Panc1 (cell line): Measurements from ENCODE around the gene PLIN1. TPM values are rescaled to one million over a fixed set of nuclear protein-coding genes. Genes with fewer than 3 reads are reported as not detected.

Experiments used
- ATAC-seq: fragments of 200-7000 bp; cut with Tn5 transposase; 2 replicates; pipeline ENCODE4 v1.9.1; 2020; ENCODE audit warnings: mild to moderate bottlenecking, moderate library complexity
- BruUV-seq: library from RNA; stranded (reverse); fragments of 400-500 nt; replicated peaks from 2 replicates; lab custom pipeline; 2021; lab: Mats Ljungman, UMichigan
- CTCF ChIA-PET: fragments of 300-600 bp; sonication (Branson Sonifier 250); formaldehyde crosslinking; loops from one replicate; lab custom pipeline; 2022; ENCODE audit warnings: antibody characterized with exemption; lab: Charles Lee
- POLR2A ChIA-PET: fragments of 300-600 bp; sonication (Branson Sonifier 250); formaldehyde crosslinking; loops from one replicate; lab custom pipeline; 2022; ENCODE audit warnings: antibody characterized with exemption; lab: Charles Lee
- DNase-seq: peaks from one replicate; pipeline ENCODE4 v3.0.0-alpha.2; 2010; ENCODE audit warnings: low read depth, low spot score
- H3K27ac ChIP-seq: 2 replicates; pipeline ENCODE4 v1.5.1; 2011; ENCODE audit warnings: mild to moderate bottlenecking, low read length, inconsistent platforms
- H3K27me3 ChIP-seq: fragments of 200-500 bp; sonication (Bioruptor generic); 2 replicates; pipeline ENCODE4 v1.6.0; 2014; ENCODE audit warnings: low read length, inconsistent platforms; ENCODE audit not compliant: control insufficient read depth, insufficient read depth
- H3K36me3 ChIP-seq: fragments of 200-500 bp; sonication (Bioruptor generic); 2 replicates; pipeline ENCODE4 v1.5.1; 2014; ENCODE audit warnings: inconsistent platforms, mild to moderate bottlenecking, low read length, moderate library complexity; ENCODE audit not compliant: control insufficient read depth, insufficient read depth
- H3K4me1 ChIP-seq: 2 replicates; pipeline ENCODE4 v1.5.1; 2011; ENCODE audit warnings: inconsistent platforms, mild to moderate bottlenecking, low read length, moderate library complexity; ENCODE audit not compliant: control insufficient read depth, insufficient read depth
- H3K4me3 ChIP-seq, 2 experiments: 2 replicates each; pipeline ENCODE4 v1.5.1; 2011 to 2012; ENCODE audit warnings: low read depth in 2 of 2, low read length in 2 of 2, mild to moderate bottlenecking in 2 of 2, inconsistent platforms in 1 of 2, moderate library complexity in 1 of 2
- H3K9me3 ChIP-seq: fragments of 200-500 bp; sonication (Bioruptor generic); 2 replicates; pipeline ENCODE4 v1.5.1; 2014; ENCODE audit warnings: low read depth, mild to moderate bottlenecking, inconsistent platforms, low read length, moderate library complexity; ENCODE audit not compliant: control insufficient read depth, insufficient read depth
- POLR2AphosphoS5 ChIP-seq: IDR thresholded peaks from 2 replicates; pipeline ENCODE4 v1.6.1; 2012; ENCODE audit warnings: mild to moderate bottlenecking, low read depth, low read length, moderate library complexity
- SIN3A ChIP-seq: IDR thresholded peaks from 2 replicates; pipeline ENCODE4 v1.6.1; 2012; ENCODE audit warnings: low read depth, mild to moderate bottlenecking, low read length, moderate library complexity, borderline replicate concordance; ENCODE audit not compliant: insufficient read depth
- TCF7L2 ChIP-seq: IDR thresholded peaks from 2 replicates; pipeline ENCODE4 v1.6.1; 2011; ENCODE audit warnings: mild to moderate bottlenecking, low read depth, low read length, inconsistent platforms
- in situ Hi-C: cut with HindIII; loops from 2 replicates; pipeline ENCODE4 v1.10.0; 2016; ENCODE audit warnings: low sequenced_read_pairs, low pct_unique_long_range_greater_than_20kb
- intact Hi-C: fragments of 100-400 bp; cut with micrococcal nuclease; formaldehyde crosslinking; loops from one replicate; pipeline ENCODE4 v1.10.0; 2022; ENCODE audit not compliant: unreplicated experiment
- total RNA-seq: library from RNA; stranded (reverse); gene quantifications from one replicate; pipeline ENCODE4 v1.2.1, GENCODE V29; 2021; ENCODE audit not compliant: unreplicated experiment
- TF ChIP-seq, protein P1 (sequence below), 2 experiments: IDR thresholded peaks; 2 replicates each; pipeline ENCODE4 v1.6.1; 2011 to 2012; ENCODE audit warnings: low read depth in 2 of 2, control low read depth in 1 of 2, low read length in 1 of 2, mild to moderate bottlenecking in 1 of 2, moderate library complexity in 1 of 2; ENCODE audit not compliant: insufficient read depth in 1 of 2
- TF ChIP-seq, protein P2 (sequence below): fragments of 450-650 bp; IDR thresholded peaks from 2 replicates; pipeline ENCODE4 v1.5.1; 2017; ENCODE audit warnings: mild to moderate bottlenecking

PLIN1 gene
- total RNA-seq, 1 experiment from 2014 or later, result 0.44 TPM

DNA sequence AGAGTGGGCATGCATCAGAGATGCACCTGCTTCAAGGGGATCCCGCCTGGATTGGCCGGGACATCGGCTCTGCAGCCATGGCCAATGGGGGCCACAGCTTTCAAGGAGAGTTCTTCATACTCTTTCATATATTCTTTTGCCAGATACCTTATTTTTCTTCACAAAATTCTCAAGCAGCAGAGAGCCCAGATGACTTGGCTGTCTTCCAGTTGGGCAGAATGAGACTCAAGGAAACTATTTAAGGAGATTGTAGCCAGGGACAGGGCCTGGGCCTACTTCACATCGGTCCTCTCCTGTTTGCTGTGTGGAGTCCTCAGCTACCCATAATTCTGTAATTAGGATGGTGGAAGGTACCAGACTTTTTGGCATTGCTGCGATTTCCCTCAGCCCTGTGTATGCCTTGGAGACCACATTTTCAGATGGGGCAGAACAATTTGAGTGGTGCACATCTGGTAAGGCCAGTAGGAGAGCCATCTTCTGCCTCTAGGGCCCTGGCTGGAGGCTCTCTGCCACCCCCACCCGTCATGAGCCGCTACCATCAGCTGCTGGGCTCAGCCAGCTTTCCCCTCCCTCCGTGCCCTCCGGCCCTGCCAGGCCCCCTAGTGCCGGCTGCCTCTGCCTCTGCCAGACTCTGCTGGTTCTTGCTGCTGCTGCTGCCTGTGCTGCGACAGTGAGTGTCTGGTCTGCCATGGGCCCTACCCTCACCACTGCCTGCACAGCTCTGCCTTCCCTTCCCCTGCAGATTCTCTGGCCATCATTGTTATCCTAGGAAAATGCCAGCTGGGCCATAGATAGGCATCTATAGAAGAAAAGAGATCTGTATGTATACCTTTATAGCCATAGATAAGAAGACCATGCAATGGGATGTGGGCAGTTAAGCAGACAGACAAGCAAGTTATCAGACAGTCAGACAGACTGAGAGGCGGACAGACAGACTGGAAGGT lies 6.7 kb downstream of the PLIN1 start:
- ATAC-seq (peak; percentile 24; the same call in 1 of the 2 replicates), DNase-seq (no peak)
- intact Hi-C loops, result no loop called here
- no peak for TF ChIP-seq SIN3A
- TF ChIP-seq TCF7L2, result no peak
- no peak for TF ChIP-seq POLR2AphosphoS5
- TF ChIP-seq, protein P1, sequence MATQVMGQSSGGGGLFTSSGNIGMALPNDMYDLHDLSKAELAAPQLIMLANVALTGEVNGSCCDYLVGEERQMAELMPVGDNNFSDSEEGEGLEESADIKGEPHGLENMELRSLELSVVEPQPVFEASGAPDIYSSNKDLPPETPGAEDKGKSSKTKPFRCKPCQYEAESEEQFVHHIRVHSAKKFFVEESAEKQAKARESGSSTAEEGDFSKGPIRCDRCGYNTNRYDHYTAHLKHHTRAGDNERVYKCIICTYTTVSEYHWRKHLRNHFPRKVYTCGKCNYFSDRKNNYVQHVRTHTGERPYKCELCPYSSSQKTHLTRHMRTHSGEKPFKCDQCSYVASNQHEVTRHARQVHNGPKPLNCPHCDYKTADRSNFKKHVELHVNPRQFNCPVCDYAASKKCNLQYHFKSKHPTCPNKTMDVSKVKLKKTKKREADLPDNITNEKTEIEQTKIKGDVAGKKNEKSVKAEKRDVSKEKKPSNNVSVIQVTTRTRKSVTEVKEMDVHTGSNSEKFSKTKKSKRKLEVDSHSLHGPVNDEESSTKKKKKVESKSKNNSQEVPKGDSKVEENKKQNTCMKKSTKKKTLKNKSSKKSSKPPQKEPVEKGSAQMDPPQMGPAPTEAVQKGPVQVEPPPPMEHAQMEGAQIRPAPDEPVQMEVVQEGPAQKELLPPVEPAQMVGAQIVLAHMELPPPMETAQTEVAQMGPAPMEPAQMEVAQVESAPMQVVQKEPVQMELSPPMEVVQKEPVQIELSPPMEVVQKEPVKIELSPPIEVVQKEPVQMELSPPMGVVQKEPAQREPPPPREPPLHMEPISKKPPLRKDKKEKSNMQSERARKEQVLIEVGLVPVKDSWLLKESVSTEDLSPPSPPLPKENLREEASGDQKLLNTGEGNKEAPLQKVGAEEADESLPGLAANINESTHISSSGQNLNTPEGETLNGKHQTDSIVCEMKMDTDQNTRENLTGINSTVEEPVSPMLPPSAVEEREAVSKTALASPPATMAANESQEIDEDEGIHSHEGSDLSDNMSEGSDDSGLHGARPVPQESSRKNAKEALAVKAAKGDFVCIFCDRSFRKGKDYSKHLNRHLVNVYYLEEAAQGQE (IDR thresholded peaks at IDR 0.05; ENCODE audit: insufficient read depth in 1 of 2, low read depth in 2 of 2, low read length in 1 of 2), result no peak
- TF ChIP-seq, protein P2, sequence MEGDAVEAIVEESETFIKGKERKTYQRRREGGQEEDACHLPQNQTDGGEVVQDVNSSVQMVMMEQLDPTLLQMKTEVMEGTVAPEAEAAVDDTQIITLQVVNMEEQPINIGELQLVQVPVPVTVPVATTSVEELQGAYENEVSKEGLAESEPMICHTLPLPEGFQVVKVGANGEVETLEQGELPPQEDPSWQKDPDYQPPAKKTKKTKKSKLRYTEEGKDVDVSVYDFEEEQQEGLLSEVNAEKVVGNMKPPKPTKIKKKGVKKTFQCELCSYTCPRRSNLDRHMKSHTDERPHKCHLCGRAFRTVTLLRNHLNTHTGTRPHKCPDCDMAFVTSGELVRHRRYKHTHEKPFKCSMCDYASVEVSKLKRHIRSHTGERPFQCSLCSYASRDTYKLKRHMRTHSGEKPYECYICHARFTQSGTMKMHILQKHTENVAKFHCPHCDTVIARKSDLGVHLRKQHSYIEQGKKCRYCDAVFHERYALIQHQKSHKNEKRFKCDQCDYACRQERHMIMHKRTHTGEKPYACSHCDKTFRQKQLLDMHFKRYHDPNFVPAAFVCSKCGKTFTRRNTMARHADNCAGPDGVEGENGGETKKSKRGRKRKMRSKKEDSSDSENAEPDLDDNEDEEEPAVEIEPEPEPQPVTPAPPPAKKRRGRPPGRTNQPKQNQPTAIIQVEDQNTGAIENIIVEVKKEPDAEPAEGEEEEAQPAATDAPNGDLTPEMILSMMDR, result no peak
- Histone ChIP-seq H3K27ac (no peak overlapping the region), H3K4me3 (no peak overlapping the region), H3K36me3 (no peaks in the 10 kb centered on the region), H3K9me3 (no peaks in the 10 kb centered on the region), H3K27me3 (no peaks in the 10 kb centered on the region), H3K4me1 (no peaks in the 10 kb centered on the region)
- in situ Hi-C loops, result no loop called here
- BruUV-seq, result no TSS peak
- ChIA-PET CTCF (interaction anchor here (1.3 kb wide), 1 partner anchor 30 kb away, joined by 3 read pairs; no protein-coding TSS in a partner anchor), POLR2A (interaction anchor here (0.5 kb wide), 1 partner anchor 25 kb away, joined by 3 read pairs; no protein-coding TSS in a partner anchor)

DNA sequence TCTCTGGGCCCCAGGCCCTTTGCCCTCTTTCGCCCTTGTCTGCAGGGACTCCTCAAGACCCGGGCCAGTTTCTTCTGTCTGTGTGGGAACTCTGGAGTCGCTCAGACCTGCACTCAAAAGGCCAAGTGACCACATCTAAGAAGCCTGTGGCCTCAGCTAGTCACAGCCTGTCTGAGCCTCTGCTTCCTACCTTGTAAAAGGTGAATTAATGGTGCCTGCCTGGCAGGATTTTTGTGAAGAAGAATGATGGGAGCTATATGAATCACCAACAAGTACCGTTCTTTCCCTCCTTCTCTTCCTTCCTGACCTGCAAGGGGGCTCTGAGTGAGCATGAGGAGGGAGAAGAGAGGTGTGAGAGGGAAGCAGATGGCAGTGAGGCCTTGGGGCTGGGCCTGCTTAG lies 7.5 kb downstream of the PLIN1 start:
- in situ Hi-C loops (no loop called here), intact Hi-C loops (no loop called here)
- POLR2A ChIA-PET, result no interaction called here
- CTCF ChIA-PET, result interaction anchor here (1.3 kb wide), 1 partner anchor 31 kb away, joined by 3 read pairs; no protein-coding TSS in a partner anchor
- no peak overlapping the region for H3K4me3 ChIP-seq
- no peak for ATAC-seq
- no TSS peak for BruUV-seq
- H3K9me3 ChIP-seq, result no peaks in the 10 kb centered on the region
- H3K27me3 ChIP-seq, result no peaks in the 10 kb centered on the region
- no peaks in the 10 kb centered on the region for H3K4me1 ChIP-seq
- TF ChIP-seq SIN3A, result no peak
- TF ChIP-seq, protein P1 (IDR thresholded peaks at IDR 0.05; ENCODE audit: insufficient read depth in 1 of 2, low read depth in 2 of 2, low read length in 1 of 2), result no peak
- TF ChIP-seq, protein P2, result no peak
- no peak for TF ChIP-seq POLR2AphosphoS5
- no peak for TF ChIP-seq TCF7L2
- H3K36me3 ChIP-seq, result no peaks in the 10 kb centered on the region
- no peak for DNase-seq
- H3K27ac ChIP-seq, result no peak overlapping the region
